ENCODE results near the gene RBM34.

RBM34 gene

DNA sequence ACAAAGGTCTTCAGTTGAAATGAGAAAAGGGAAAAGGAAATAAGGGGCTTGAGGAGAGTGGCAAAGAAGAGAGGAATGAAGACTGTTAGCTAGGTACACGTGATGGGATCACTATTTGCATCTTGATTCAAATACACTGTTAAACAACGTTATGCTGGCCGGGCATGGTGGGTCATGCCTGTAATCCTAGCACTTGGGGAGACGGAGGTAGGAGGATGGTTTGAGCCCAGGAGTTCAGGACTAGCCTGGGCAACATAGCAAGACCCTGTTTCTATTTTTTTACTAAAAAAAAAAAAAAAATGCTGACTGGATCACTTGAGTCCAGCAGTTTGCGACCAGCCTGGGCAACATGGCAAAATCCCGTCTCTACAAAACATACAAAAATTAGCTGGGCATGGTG, 2.4 kb downstream of the RBM34 start:
- Histone ChIP-seq H3K27me3 (no peaks in the 10 kb centered on the region), H3K27ac (no peak overlapping the region), H3K36me3 (peaks cover 21 to 54% (median 28%) of the 10 kb centered on the region in 3 donors), H3K4me3 (no peak overlapping the region), H3K4me1 (peaks cover 0 to 25% (median 10%) of the 10 kb centered on the region in 4 donors), H3K9me3 (no peaks in the 10 kb centered on the region)
- intact Hi-C loops (cut with DNase I; ENCODE audit: low total_unique reads), result no loop called here
- DNase-seq, result no peak
- TF ChIP-seq, protein P1, sequence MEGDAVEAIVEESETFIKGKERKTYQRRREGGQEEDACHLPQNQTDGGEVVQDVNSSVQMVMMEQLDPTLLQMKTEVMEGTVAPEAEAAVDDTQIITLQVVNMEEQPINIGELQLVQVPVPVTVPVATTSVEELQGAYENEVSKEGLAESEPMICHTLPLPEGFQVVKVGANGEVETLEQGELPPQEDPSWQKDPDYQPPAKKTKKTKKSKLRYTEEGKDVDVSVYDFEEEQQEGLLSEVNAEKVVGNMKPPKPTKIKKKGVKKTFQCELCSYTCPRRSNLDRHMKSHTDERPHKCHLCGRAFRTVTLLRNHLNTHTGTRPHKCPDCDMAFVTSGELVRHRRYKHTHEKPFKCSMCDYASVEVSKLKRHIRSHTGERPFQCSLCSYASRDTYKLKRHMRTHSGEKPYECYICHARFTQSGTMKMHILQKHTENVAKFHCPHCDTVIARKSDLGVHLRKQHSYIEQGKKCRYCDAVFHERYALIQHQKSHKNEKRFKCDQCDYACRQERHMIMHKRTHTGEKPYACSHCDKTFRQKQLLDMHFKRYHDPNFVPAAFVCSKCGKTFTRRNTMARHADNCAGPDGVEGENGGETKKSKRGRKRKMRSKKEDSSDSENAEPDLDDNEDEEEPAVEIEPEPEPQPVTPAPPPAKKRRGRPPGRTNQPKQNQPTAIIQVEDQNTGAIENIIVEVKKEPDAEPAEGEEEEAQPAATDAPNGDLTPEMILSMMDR (IDR thresholded peaks at IDR 0.05), result no peak

DNA sequence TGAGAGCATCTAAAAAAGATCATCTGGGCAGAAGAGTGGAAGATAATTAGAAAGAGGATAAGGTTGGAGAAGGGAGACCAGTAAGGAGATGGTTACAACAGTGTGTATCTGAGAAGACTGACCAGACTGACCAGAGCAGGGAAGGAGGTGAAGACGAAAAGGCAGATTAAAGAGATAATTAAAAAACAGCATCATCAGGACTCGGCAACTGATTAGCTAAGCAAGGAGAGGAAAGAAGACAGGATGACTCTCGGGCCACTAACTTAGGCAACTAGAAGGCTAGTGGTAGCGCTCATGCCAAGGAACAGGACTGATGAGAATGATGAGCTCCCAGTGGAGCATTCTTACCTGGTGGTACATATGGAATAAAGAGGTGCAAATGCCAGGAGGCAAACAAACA, 3.9 kb downstream of the RBM34 start:
- peaks cover 0 to 25% (median 10%) of the 10 kb centered on the region in 4 donors for H3K4me1 ChIP-seq
- peaks cover 34 to 67% (median 35%) of the 10 kb centered on the region in 3 donors for H3K36me3 ChIP-seq
- no peak overlapping the region for H3K27ac ChIP-seq
- intact Hi-C loops (cut with DNase I; ENCODE audit: low total_unique reads), result no loop called here
- no peaks in the 10 kb centered on the region for H3K27me3 ChIP-seq
- no peak overlapping the region for H3K4me3 ChIP-seq
- TF ChIP-seq, protein P1 (IDR thresholded peaks at IDR 0.05), result no peak
- DNase-seq, result no peak
- H3K9me3 ChIP-seq, result no peaks in the 10 kb centered on the region

DNA sequence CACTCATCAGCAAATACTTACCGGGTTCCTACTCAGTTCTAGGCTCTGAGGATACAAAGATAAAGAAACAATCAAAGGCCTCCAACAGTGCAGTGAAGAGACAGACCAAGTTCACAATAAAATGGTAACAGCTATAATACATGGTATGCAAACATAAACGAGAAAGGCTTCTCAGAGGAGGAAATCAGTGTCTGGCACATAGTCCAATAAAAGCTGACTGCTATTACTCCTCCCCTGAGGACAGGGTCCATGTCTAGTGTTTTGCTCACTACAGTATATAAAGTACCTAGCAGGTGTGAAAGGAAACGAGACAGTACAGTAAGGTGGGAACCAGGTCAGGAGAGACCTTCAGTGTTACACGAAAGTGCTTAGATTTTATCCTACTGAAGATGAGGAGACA, 4.3 kb downstream of the RBM34 start:
- Histone ChIP-seq H3K27ac (no peak overlapping the region), H3K36me3 (peaks cover 35 to 71% (median 39%) of the 10 kb centered on the region in 3 donors), H3K9me3 (no peaks in the 10 kb centered on the region), H3K27me3 (no peaks in the 10 kb centered on the region), H3K4me1 (peaks cover 0 to 22% (median 10%) of the 10 kb centered on the region in 4 donors), H3K4me3 (no peak overlapping the region)
- TF ChIP-seq, protein P1 (IDR thresholded peaks at IDR 0.05), result no peak
- DNase-seq, result no peak
- intact Hi-C loops (cut with DNase I; ENCODE audit: low total_unique reads), result no loop called here

DNA sequence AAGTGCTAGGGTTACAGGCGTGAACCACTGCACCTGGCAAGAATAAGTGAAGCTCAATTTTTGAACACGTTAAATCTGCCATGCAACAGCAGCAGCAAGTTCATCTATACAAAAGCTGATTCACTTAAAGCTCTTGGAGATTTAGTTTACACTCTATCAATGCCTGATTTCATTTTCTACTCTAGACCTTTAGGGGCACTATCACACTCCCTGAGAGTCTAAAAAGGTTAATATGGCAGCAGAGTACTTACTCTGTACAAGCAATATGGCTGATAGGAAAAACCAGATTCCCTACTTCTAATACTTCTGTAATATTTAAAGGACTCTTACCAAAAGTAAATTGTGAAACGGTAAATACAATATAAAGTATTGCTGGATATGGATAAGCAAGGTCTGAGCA, 4.8 kb downstream of the RBM34 start:
- peaks cover 40 to 76% (median 40%) of the 10 kb centered on the region in 3 donors for H3K36me3 ChIP-seq
- peaks cover 0 to 20% (median 10%) of the 10 kb centered on the region in 4 donors for H3K4me1 ChIP-seq
- H3K27ac ChIP-seq, result no peak overlapping the region
- intact Hi-C loops (cut with DNase I; ENCODE audit: low total_unique reads), result no loop called here
- DNase-seq, result no peak
- TF ChIP-seq, protein P1 (IDR thresholded peaks at IDR 0.05), result no peak
- no peaks in the 10 kb centered on the region for H3K27me3 ChIP-seq
- no peak overlapping the region for H3K4me3 ChIP-seq
- H3K9me3 ChIP-seq, result no peaks in the 10 kb centered on the region

DNA sequence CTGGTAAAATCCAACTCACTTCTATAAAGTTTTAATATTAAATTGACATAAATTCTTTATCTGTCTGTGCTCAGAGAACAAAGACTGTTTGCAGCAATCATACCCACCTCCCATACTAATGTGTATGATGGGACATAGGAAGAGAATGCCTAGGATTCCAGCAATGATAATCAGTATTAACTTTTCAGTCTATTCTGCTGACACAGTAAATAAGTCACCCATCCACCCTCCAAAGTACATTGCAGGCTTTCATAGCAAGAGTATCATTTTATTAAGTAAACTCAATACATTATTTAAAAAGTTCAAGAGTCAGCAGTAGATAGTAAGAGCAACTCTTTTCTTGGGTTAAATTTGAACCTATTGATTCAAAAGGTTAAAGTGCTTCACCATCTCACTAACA, 8.8 kb downstream of the RBM34 start:
- Histone ChIP-seq H3K36me3 (peaks cover 51 to 95% (median 53%) of the 10 kb centered on the region in 3 donors), H3K27ac (no peak overlapping the region), H3K4me3 (no peak overlapping the region), H3K4me1 (peaks cover 0 to 5% (median 1%) of the 10 kb centered on the region in 4 donors), H3K9me3 (no peaks in the 10 kb centered on the region), H3K27me3 (no peaks in the 10 kb centered on the region)
- TF ChIP-seq, protein P1 (IDR thresholded peaks at IDR 0.05), result no peak
- intact Hi-C loops (cut with DNase I; ENCODE audit: low total_unique reads), result no loop called here
- no peak for DNase-seq

DNA sequence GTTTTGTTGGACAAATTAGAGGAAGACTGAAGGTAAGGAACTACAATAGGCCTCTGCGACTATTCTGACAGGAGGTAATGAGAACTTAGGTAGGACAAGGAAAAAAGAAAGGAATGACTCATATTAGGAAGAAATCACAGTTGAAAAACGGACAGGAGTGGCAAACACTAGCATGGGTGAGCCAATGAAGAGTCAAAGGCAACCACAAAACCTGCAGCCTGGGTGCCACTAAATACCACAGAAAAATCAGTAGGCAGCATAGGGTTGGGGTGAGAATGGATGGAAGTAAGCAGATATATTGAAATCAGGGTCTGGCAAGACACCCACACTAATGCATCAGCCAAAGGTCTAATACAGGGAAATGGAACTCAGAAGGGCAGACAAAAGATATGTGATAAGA, 10.0 kb downstream of the RBM34 start:
- Histone ChIP-seq H3K36me3 (peaks cover 52 to 95% (median 56%) of the 10 kb centered on the region in 3 donors), H3K4me3 (no peak overlapping the region)

More for the DNA sequence above, 10.0 kb downstream of the RBM34 start:
- TF ChIP-seq, protein P1 (IDR thresholded peaks at IDR 0.05), result no peak
- Histone ChIP-seq H3K9me3 (no peaks in the 10 kb centered on the region), H3K4me1 (no peaks in the 10 kb centered on the region), H3K27me3 (no peaks in the 10 kb centered on the region), H3K27ac (no peak overlapping the region)
- no peak for DNase-seq
- intact Hi-C loops (cut with DNase I; ENCODE audit: low total_unique reads), result no loop called here

Measured in tibial artery (tissue), 4 donors.